ENCODE data around the gene RIPPLY1. TPM values are rescaled to one million over a fixed set of nuclear protein-coding genes. Genes with fewer than 3 reads are reported as not detected.
"Not testable (repeated sequence)": the region's sequence is repeated elsewhere in the genome, so short reads cannot be mapped to it uniquely, and the experiment has no call there.

The RIPPLY1 gene
- total RNA-seq, 2 donors from 2014 or later, result not detected

DNA sequence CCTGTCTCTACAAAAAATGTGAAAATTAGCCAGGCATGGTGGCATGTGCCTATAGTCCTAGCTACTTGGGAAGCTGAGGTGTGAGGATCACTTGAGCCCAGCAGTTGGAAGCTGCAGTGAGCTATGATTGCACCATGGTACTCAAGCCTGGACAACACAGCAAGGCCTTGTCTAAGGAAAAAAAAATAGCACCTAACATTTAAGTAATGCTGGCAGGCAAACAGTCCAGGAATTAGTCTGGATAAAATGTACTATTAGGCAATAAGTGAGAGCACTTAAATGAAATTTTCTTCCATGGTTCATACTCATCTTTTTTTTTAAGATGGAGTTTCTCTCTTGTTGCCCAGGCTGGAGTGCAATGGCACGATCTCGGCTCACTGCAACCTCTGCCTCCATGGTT, 30.3 kb downstream of the RIPPLY1 start:
- intact Hi-C loops (cut with DNase I); ATAC-seq; DNase-seq: not testable (repeated sequence)

GRCh38 chrX:106863697-106864096, 39.4 kb downstream of the RIPPLY1 start:
- ATAC-seq, result no peak
- no peak for DNase-seq
- intact Hi-C loops (cut with DNase I), result no loop called here

DNA sequence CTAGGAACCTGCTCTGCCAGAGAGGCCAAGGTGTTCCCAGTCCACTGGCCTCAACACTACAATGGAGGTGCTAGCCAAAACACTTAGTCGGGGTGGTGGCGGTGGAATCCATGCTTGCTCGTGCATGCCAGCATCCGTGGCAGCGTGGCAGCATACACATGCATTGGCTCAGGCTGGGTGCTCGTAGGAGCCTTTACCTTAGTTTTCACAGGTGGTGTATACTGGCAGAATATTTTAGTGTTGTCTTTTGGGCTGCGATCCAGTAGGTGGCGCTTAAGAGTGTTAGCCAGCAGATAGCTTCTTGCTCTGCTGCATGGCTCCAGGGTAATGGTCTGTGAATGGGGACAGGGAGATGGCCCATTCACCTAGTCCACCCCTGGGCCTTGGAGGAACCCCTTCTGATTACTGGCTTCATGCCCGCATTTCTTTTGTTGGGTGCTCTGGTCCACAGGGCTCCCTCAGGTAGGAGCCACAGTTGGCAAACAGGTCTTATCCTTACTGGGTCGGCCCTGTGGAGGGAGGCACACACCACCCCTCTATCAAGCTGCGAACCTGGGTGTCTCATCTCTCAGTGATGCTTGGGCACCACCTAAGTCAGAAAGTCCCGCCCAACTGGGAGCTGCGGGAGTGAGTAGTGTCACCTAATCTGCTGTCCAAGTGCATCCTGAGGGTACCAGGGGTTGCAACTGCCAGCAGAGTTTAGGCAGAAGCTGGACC, 40.0 kb downstream of the RIPPLY1 start:
- ATAC-seq (no peak), DNase-seq (no peak)
- intact Hi-C loops (cut with DNase I), result no loop called here

Other genes starting within 250 kb of the RIPPLY1 start
- 1 to 10 TPM in 1 of 2 donors, under 1 TPM in 1; 0.74 to 1.1 TPM for gene RNF128, start 176.6 kb downstream of the RIPPLY1 start, total RNA-seq
- gene TBC1D8B, start 100.7 kb downstream of the RIPPLY1 start, total RNA-seq, result 1 to 10 TPM; 4.2 to 7.4 TPM
- under 1 TPM; 0.10 to 0.18 TPM for gene CLDN2, start 17.1 kb upstream of the RIPPLY1 start, total RNA-seq
- gene MORC4, start 96.9 kb upstream of the RIPPLY1 start, total RNA-seq, result 1 to 10 TPM; 5.3 to 6.6 TPM
- 10 to 100 TPM in 1 of 2 donors, 1 to 10 TPM in 1; 9.2 to 11.0 TPM for gene RBM41, start 215.5 kb upstream of the RIPPLY1 start, total RNA-seq

Measured in left cardiac atrium (tissue), 4 donors.